Measurements from ENCODE around the gene OR13C4.
"Not testable (repeated sequence)": the region's sequence is repeated elsewhere in the genome, so short reads cannot be mapped to it uniquely, and the experiment has no call there.

Gene OR13C4

DNA sequence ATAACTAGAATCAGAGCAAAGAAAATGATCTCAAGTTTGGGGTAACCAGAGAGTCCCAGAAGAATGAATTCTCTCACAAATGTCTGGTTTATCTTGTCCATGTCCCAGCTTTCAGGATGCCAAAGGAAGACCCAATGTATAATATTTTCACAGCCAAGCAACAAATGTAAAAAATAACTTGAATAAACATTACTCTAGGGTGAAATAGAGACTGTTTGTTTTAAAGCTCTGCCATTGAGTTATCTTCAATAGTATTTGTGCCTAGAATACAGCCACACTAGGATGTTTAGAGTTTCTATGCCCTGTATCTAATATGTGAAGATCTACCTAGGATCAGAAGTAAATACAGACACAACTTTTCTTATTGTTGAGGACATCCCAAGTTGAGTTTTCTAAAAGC lies at the start of gene OR13C4:
OR13C4 (minus strand) TSS at position 101 of the 400 bp plus-strand sequence; CDS start at position 101, 0 bp downstream.
- no peak for DNase-seq (ENCODE audit: low spot score)

- no peak for DNase-seq (ENCODE audit: low spot score)
Observed at GRCh38 chr9:104575456-104575855, 48.4 kb upstream of the OR13C4 start.

DNA sequence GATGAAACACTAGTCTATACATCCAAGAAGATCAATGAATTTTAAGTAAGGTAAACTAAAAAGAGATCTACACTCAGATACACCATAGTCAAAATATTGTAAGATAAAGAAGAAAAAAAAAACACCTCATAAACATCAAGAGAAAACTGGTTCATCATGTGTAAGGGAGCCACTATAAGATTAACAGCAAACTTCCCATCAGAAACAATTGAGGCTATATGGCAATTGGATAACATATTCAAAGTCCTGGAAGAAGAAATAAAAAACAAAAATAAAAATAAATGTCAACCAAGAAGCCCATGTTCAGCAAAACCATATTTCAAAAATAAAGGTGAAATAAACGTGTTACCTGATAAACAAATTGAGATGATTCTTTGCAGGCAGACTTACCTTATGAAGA lies 45.6 kb upstream of the OR13C4 start:
- no peak for DNase-seq (ENCODE audit: low spot score)

DNA sequence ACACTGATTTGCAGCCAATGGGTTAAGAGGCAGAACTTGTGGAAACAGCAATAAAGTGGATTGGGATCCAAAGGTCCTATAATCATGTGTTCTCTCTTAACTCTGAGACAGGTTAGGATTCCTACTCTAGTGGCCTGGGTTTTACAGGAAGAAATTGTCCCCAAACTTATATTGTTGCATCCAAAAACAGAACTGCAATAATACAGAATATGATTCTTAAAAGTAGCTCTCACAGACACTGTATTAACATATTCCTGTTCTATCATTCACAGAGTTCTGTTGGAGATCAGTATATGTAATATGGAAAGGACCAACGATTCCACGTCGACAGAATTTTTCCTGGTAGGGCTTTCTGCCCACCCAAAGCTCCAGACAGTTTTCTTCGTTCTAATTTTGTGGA lies 41.9 kb upstream of the OR13C4 start, which contains the start of gene OR13C8:
OR13C8 (plus strand) TSS at position 301 of the 400 bp plus-strand sequence; CDS start at position 301, 0 bp downstream.
- DNase-seq (ENCODE audit: low spot score), result no peak

DNA sequence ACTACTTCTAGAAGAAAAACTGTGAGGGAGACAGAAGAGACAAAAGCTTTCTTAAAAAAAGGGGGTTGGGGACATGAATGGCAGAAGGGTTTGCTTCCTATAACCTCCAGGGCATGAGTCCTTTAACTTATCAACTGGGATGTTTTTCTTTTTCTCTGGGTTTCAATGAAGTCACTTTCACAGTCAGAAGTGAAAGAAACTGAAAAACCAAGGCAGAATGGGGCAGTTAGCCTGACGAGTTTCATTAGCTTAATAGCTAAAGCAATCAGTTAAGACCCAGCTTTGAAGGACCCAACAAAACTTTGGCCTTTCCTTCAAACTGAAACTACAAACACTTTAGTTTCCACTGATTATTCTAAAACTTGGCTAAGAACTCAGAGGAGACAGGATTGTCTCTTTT lies 37.3 kb upstream of the OR13C4 start:
- no peak for DNase-seq (ENCODE audit: low spot score)

DNA sequence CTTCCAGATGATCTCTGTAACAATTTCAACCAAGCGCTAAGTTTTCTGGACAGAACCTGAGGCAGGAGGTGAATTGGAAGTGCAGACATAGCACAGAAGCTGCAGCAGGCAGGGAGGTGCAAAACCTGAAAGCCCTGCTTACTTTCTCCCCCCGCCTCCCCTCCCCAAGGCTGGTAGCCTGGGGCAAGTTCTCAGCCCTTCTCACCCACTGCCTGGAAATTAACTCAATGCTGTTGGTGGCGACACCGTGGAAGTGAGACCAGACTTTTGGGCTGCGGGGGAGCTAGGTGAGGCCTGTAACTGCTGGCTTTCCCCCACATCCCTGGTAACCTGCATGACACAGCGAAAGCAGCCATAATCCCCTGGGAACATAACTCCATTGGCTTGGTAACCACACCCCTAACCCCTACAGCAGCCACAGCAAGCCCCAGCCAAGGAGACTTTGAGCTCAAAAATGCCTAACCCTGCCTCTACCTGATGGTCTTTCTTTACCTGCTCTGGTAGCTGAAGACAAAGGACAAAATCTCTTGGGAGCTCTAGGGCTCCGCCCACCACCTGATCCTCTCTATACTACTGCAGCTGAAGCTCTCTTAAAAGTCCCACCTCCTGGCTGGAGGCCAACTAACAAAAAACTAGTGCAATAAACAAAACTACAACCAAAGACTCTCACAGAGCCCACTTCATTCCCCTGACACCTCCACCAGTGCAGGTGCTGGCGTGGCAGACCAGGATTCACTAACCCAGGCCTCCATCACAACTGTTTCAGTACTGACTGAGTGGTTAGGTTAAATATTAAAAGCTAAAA lies 30.0 kb upstream of the OR13C4 start:
- DNase-seq (ENCODE audit: low spot score), result no peak

DNA sequence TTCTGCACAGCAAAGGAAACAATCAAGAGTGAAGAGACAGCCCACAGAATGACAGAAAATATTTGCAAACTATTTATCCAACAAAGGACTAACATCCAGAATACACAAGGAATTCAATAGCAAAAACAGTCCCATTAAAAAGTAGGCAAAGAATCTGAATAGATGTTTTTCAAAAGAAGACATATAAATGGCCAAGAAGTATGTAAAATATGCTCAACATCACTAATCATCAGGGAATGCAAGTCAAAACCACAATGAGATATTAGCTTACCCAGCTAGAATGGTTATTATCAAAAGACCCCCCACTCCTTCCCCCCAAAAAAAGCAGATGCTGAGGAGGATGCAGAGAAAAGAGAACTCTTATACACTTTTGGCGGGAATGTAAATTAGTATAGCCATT lies 28.5 kb upstream of the OR13C4 start:
- DNase-seq (ENCODE audit: low spot score), result no peak

- no peak for DNase-seq (ENCODE audit: low spot score)
Observed at GRCh38 chr9:104553261-104553660, 26.3 kb upstream of the OR13C4 start.

DNA sequence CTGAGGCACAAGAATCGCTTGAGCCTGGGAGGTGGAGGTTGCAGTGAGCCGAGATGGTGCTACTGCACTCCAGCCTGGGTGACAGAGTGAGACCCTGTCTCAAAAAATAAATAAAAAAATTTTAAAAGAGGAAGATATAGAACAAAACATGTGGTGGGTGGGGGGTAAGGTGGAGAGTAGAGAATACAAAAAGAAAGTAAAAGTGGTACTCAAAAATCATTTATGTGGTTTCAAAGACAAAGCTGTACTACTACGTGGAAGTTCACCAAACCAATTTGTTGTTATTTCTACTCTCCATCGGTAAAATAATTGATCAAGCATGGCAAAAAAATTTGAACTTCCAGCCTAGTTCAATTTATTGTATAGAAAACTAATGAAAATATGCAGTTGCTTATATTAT lies 17.6 kb upstream of the OR13C4 start:
- no peak for DNase-seq (ENCODE audit: low spot score)

GRCh38 chr9:104539275-104539674 lies 12.3 kb upstream of the OR13C4 start:
- DNase-seq (ENCODE audit: low spot score), result no peak

DNA sequence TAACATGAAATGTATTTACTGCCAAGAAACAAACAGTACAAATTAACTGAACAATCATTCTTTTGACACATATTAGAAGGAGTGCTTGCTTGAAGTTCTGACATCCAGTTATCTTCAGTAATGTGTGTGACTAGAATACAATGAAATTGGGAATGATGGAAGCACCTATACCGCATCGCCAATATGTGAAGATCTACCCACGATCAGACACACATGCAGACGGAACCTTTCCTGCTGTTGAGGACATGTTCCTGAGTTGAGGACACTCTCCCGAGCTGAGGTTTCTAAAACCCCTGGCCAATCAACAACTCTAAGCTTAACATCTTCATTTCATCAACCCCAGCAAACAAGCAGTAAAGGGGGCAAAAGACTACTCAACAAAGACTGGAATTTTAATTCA lies 9.7 kb upstream of the OR13C4 start, which contains the start of gene OR13C3:
OR13C3 (minus strand) TSS at position 101 of the 400 bp plus-strand sequence. CDS start 133 bp downstream, outside the sequence.
- no peak for DNase-seq (ENCODE audit: low spot score)

DNA sequence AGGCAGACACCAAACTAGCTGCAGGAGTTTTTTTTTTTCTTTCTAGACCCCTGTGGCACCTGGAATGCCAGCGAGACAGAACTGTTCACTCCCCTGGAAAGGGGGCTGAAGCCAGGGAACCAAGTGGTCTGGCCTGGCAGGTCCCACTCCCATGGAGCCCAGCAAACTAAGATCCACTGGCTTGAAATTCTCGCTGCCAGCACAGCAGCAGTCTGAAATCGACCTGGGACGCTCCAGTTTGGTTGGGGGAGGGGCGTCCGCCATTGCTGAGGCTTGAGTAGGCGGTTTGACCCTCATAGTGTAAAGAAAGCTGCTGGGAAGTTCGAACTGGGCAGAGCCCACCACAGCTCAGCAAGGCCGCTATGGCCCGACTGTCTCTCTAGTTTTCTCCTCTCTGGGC lies 6.8 kb downstream of the OR13C4 start:
- not testable (repeated sequence) for DNase-seq (ENCODE audit: low spot score)

- DNase-seq (ENCODE audit: low spot score), result no peak
Observed at GRCh38 chr9:104514901-104515300, 12.1 kb downstream of the OR13C4 start.

- DNase-seq (ENCODE audit: low spot score), result no peak
Observed at GRCh38 chr9:104506565-104506964, 20.4 kb downstream of the OR13C4 start.

DNA sequence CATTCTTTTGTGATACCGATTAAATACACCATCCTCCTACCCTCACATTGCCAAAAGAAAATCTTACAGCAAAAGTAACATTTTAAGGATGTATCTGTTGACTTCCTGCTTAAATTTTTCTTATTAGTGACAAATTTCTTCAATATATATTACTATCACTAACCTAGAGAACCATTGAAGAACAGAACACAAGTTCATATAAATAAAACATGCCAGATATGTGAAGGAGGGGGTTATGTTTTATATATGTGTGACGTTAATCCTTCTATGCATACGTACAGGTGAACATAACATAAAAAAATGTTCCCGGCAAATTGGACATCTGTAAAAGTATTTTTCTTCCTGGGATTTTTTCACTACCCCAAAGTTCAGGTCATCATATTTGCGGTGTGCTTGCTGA lies 23.0 kb downstream of the OR13C4 start, which contains the start of gene OR13F1:
OR13F1 (plus strand) TSS at position 301 of the 400 bp plus-strand sequence; CDS start at position 301, 0 bp downstream.
- DNase-seq (ENCODE audit: low spot score), result no peak

GRCh38 chr9:104503440-104503839 lies 23.6 kb downstream of the OR13C4 start:
- DNase-seq (ENCODE audit: low spot score), result no peak

GRCh38 chr9:104494808-104495207 lies 32.2 kb downstream of the OR13C4 start:
- DNase-seq (ENCODE audit: low spot score), result no peak

- DNase-seq (ENCODE audit: low spot score), result no peak
Observed at GRCh38 chr9:104485014-104485413, 42.0 kb downstream of the OR13C4 start.

DNA sequence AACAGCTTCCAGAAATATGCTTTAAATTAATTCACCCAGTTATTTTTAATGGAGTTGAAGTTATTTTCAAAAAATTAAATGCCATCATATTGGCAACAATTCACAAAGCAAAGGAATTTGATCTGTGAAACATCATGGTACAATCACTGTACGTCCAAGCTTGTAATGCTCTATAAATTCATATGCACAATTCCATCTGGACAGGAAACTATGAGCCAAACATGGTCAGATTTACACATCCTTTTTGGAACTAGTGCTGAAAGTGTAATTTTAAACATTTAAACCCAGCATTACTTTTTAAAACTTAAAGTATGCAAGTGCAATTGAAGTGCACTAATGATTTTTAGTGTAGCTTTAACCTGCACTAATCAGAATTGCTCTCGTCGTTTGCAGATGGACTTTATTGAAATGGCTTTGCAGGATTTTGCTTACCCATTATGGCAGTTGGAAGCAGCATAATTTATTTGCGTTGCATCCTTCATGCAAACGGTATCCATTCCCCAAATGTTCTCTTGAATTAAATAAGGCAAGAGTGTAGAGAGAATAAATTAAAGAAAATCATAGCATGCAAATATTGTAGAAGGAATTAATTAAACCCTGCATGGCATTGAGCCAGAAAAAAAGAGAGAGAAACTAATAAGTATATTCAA lies 44.0 kb downstream of the OR13C4 start:
- DNase-seq (ENCODE audit: low spot score), result no peak
